ENCODE measurements around the gene CRY1.

DNA sequence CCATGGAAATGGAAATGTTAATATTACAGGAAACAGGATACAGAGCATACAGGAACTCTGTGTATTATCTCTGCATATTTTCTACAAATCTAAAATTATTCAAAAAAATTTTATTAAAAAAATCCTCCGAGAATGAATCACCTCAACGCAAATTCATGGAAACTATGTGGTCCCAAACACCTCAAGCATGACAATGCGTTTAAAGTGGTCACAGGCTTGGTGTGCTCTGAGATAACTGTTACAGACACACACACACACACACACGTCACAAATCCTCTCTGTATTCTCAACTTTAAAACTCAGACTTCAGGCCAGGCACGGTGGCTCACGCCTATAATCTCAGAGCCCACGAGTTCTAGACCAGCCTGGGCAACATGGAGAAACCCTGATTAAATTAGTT is 61.1 kb downstream of the CRY1 start:
- TF ChIP-seq, protein P1, sequence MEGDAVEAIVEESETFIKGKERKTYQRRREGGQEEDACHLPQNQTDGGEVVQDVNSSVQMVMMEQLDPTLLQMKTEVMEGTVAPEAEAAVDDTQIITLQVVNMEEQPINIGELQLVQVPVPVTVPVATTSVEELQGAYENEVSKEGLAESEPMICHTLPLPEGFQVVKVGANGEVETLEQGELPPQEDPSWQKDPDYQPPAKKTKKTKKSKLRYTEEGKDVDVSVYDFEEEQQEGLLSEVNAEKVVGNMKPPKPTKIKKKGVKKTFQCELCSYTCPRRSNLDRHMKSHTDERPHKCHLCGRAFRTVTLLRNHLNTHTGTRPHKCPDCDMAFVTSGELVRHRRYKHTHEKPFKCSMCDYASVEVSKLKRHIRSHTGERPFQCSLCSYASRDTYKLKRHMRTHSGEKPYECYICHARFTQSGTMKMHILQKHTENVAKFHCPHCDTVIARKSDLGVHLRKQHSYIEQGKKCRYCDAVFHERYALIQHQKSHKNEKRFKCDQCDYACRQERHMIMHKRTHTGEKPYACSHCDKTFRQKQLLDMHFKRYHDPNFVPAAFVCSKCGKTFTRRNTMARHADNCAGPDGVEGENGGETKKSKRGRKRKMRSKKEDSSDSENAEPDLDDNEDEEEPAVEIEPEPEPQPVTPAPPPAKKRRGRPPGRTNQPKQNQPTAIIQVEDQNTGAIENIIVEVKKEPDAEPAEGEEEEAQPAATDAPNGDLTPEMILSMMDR (IDR thresholded peaks at IDR 0.05): no peak
- no peak for TF ChIP-seq POLR2A (IDR thresholded peaks at IDR 0.05)
